ENCODE results near the gene CCDC177. TPM values are rescaled to one million over a fixed set of nuclear protein-coding genes. Genes with fewer than 3 reads are reported as not detected.

Gene CCDC177
- total RNA-seq, 1 experiment from 2014 or later = 2.1 TPM

DNA sequence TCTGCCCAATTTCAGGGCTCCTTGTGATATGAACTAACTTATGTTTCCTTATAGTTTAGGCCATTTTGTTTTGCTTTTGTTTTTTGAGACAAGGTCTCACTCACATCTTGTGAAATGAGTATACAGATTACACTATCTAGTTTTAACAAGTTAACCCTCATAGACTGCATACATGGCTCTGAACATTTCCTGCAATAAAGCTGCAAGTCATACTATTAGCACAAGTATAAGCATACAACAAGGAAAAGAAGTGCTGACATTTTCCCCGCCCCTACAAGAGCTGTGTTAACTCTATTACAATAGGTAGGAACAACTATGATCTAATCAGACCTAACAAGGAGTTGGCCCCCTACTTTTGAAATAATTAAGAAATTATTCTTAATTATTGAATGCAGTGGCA is 35.9 kb downstream of the CCDC177 start:
- no peak for DNase-seq (ENCODE audit: low spot score)
- no peak for ATAC-seq
- POLR2A ChIA-PET = interaction anchor here (0.6 kb wide), 1 partner anchor 11 kb away, joined by 3 read pairs; no protein-coding TSS in a partner anchor
- no peaks in the 10 kb centered on the region for H3K9me3 Mint-ChIP-seq
- H3K36me3 Mint-ChIP-seq = no peaks in the 10 kb centered on the region
- TF ChIP-seq FOXJ3 (CRISPR knock-in tag; IDR thresholded peaks at IDR 0.05; ENCODE audit: borderline replicate concordance) = no peak
- TF ChIP-seq, protein P1, sequence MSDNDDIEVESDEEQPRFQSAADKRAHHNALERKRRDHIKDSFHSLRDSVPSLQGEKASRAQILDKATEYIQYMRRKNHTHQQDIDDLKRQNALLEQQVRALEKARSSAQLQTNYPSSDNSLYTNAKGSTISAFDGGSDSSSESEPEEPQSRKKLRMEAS (CRISPR knock-in tag; IDR thresholded peaks at IDR 0.05) = no peak
- TF ChIP-seq, protein P2, sequence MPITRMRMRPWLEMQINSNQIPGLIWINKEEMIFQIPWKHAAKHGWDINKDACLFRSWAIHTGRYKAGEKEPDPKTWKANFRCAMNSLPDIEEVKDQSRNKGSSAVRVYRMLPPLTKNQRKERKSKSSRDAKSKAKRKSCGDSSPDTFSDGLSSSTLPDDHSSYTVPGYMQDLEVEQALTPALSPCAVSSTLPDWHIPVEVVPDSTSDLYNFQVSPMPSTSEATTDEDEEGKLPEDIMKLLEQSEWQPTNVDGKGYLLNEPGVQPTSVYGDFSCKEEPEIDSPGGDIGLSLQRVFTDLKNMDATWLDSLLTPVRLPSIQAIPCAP (CRISPR knock-in tag; IDR thresholded peaks at IDR 0.05) = no peak
- TF ChIP-seq, protein P3, sequence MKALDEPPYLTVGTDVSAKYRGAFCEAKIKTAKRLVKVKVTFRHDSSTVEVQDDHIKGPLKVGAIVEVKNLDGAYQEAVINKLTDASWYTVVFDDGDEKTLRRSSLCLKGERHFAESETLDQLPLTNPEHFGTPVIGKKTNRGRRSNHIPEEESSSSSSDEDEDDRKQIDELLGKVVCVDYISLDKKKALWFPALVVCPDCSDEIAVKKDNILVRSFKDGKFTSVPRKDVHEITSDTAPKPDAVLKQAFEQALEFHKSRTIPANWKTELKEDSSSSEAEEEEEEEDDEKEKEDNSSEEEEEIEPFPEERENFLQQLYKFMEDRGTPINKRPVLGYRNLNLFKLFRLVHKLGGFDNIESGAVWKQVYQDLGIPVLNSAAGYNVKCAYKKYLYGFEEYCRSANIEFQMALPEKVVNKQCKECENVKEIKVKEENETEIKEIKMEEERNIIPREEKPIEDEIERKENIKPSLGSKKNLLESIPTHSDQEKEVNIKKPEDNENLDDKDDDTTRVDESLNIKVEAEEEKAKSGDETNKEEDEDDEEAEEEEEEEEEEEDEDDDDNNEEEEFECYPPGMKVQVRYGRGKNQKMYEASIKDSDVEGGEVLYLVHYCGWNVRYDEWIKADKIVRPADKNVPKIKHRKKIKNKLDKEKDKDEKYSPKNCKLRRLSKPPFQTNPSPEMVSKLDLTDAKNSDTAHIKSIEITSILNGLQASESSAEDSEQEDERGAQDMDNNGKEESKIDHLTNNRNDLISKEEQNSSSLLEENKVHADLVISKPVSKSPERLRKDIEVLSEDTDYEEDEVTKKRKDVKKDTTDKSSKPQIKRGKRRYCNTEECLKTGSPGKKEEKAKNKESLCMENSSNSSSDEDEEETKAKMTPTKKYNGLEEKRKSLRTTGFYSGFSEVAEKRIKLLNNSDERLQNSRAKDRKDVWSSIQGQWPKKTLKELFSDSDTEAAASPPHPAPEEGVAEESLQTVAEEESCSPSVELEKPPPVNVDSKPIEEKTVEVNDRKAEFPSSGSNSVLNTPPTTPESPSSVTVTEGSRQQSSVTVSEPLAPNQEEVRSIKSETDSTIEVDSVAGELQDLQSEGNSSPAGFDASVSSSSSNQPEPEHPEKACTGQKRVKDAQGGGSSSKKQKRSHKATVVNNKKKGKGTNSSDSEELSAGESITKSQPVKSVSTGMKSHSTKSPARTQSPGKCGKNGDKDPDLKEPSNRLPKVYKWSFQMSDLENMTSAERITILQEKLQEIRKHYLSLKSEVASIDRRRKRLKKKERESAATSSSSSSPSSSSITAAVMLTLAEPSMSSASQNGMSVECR (CRISPR knock-in tag; IDR thresholded peaks at IDR 0.05; ENCODE audit: borderline replicate concordance) = no peak
- no peak for TF ChIP-seq ZNF317 (CRISPR knock-in tag; IDR thresholded peaks at IDR 0.05; ENCODE audit: borderline replicate concordance, low read depth)
- TF ChIP-seq, protein P4, sequence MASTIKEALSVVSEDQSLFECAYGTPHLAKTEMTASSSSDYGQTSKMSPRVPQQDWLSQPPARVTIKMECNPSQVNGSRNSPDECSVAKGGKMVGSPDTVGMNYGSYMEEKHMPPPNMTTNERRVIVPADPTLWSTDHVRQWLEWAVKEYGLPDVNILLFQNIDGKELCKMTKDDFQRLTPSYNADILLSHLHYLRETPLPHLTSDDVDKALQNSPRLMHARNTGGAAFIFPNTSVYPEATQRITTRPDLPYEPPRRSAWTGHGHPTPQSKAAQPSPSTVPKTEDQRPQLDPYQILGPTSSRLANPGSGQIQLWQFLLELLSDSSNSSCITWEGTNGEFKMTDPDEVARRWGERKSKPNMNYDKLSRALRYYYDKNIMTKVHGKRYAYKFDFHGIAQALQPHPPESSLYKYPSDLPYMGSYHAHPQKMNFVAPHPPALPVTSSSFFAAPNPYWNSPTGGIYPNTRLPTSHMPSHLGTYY (CRISPR knock-in tag; IDR thresholded peaks at IDR 0.05) = no peak
- no peak for TF ChIP-seq ESRRA (CRISPR knock-in tag; IDR thresholded peaks at IDR 0.05; ENCODE audit: borderline replicate concordance)
- no peak for TF ChIP-seq NFE2L1 (CRISPR knock-in tag; IDR thresholded peaks at IDR 0.05)
- no peak for TF ChIP-seq RORB (CRISPR knock-in tag; IDR thresholded peaks at IDR 0.05)
- no peak for TF ChIP-seq TEAD4 (CRISPR knock-in tag; IDR thresholded peaks at IDR 0.05)
- TF ChIP-seq ZNF138 (CRISPR knock-in tag; conservative IDR thresholded peaks at IDR 0.05) = no peak
- TF ChIP-seq ZNF263 (CRISPR knock-in tag; IDR thresholded peaks at IDR 0.05; ENCODE audit: low read depth) = no peak
- TF ChIP-seq, protein P5, sequence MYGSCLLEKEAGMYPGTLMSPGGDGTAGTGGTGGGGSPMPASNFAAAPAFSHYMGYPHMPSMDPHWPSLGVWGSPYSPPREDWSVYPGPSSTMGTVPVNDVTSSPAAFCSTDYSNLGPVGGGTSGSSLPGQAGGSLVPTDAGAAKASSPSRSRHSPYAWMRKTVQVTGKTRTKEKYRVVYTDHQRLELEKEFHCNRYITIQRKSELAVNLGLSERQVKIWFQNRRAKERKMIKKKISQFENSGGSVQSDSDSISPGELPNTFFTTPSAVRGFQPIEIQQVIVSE (CRISPR knock-in tag; IDR thresholded peaks at IDR 0.05; ENCODE audit: borderline replicate concordance) = no peak
- TF ChIP-seq ZBTB21 (CRISPR knock-in tag; IDR thresholded peaks at IDR 0.05; ENCODE audit: borderline replicate concordance) = no peak
- no peak for TF ChIP-seq NR2C2 (CRISPR knock-in tag; IDR thresholded peaks at IDR 0.05)
- TF ChIP-seq GTF2I (CRISPR knock-in tag; conservative IDR thresholded peaks at IDR 0.05) = no peak
- TF ChIP-seq NR1H2 (CRISPR knock-in tag; IDR thresholded peaks at IDR 0.05) = no peak
- TF ChIP-seq, protein P6, sequence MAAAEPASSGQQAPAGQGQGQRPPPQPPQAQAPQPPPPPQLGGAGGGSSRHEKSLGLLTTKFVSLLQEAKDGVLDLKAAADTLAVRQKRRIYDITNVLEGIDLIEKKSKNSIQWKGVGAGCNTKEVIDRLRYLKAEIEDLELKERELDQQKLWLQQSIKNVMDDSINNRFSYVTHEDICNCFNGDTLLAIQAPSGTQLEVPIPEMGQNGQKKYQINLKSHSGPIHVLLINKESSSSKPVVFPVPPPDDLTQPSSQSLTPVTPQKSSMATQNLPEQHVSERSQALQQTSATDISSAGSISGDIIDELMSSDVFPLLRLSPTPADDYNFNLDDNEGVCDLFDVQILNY (CRISPR knock-in tag; IDR thresholded peaks at IDR 0.05) = no peak
- no peak for TF ChIP-seq ZNF396 (CRISPR knock-in tag; IDR thresholded peaks at IDR 0.05; ENCODE audit: borderline replicate concordance)
- H3K27me3 Mint-ChIP-seq (ENCODE audit: low read depth) = no peaks in the 10 kb centered on the region
- 0 out of 2 replicates have a peak, but pooled peaks cover 7% of the 10 kb centered on the region for H3K4me1 Mint-ChIP-seq
- no peak overlapping the region for H3K27ac Mint-ChIP-seq
- CTCF ChIA-PET = interaction anchor here (1.2 to 4.5 kb wide), 2 partner anchors 10 to 34 kb away, joined by 5 to 79 read pairs; partner anchors contain the start of gene CCDC177
- no peak overlapping the region for H3K4me3 Mint-ChIP-seq
